ENCODE results near the gene COG7.

DNA sequence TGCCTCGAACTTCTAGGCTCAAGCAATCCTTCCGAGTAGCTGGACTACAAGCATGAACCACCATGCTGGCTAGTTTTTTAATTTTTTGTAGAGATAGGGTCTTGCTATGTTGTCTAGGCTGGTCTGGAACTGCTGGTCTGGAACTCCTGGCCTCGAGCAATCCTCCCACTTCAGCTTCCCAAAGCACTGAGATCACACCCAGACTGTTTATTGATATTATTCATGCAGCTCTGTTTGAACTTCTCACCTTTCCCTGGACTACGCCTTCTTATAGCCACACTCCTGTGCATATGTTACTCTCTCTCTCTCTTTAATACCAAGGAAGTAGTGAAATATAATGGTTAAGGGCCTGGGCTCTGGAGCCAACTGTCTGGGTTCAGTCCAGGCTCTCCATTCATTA is 4.6 kb downstream of the COG7 start:
- TF ChIP-seq, protein P1, sequence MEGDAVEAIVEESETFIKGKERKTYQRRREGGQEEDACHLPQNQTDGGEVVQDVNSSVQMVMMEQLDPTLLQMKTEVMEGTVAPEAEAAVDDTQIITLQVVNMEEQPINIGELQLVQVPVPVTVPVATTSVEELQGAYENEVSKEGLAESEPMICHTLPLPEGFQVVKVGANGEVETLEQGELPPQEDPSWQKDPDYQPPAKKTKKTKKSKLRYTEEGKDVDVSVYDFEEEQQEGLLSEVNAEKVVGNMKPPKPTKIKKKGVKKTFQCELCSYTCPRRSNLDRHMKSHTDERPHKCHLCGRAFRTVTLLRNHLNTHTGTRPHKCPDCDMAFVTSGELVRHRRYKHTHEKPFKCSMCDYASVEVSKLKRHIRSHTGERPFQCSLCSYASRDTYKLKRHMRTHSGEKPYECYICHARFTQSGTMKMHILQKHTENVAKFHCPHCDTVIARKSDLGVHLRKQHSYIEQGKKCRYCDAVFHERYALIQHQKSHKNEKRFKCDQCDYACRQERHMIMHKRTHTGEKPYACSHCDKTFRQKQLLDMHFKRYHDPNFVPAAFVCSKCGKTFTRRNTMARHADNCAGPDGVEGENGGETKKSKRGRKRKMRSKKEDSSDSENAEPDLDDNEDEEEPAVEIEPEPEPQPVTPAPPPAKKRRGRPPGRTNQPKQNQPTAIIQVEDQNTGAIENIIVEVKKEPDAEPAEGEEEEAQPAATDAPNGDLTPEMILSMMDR (IDR thresholded peaks at IDR 0.05) = no peak
- no peak for TF ChIP-seq POLR2A (IDR thresholded peaks at IDR 0.05)
